Measurements from ENCODE around the gene GPR155.

- TF ChIP-seq CTCF (conservative IDR thresholded peaks at IDR 0.05) (no peak), ZFX (IDR thresholded peaks at IDR 0.05) (peak; percentile 5; the same call in 1 of the 2 replicates)
These were observed 90.7 kb downstream of the GPR155 start for GRCh38 chr2:174395969-174396630.

Measured in C4-2B (cell line).